Muscle layer of colon (tissue), 2 donors: ENCODE measurements around the gene AMIGO1.

Source experiments
- H3K27ac ChIP-seq: one replicate; pipeline ENCODE4 v1.7.0; 2013; ENCODE audit warnings: low read depth, mild to moderate bottlenecking, low read length, moderate library complexity
- H3K27me3 ChIP-seq, 2 donors: one replicate each; pipeline ENCODE4 v1.7.0; 2013; ENCODE audit warnings: low read length in 2 of 2, mild to moderate bottlenecking in 2 of 2; ENCODE audit not compliant: insufficient read depth in 2 of 2, control insufficient read depth in 1 of 2
- H3K36me3 ChIP-seq: one replicate; pipeline ENCODE4 v1.7.0; 2013; ENCODE audit warnings: mild to moderate bottlenecking, low read length; ENCODE audit not compliant: insufficient read depth
- H3K4me1 ChIP-seq: one replicate; pipeline ENCODE4 v1.7.0; 2013; ENCODE audit warnings: mild to moderate bottlenecking, low read length; ENCODE audit not compliant: insufficient read depth
- H3K4me3 ChIP-seq, 2 donors: one replicate each; pipeline ENCODE4 v1.7.0; 2013; ENCODE audit warnings: low read length in 2 of 2, low read depth in 1 of 2, mild to moderate bottlenecking in 1 of 2, moderate library complexity in 1 of 2
- H3K9ac ChIP-seq: one replicate; pipeline ENCODE4 v1.7.0; 2013; ENCODE audit warnings: low read length
- H3K9me3 ChIP-seq: one replicate; pipeline ENCODE4 v1.7.0; 2013; ENCODE audit warnings: mild to moderate bottlenecking, low read length
- donor health status: abdominal sarcoma.
- donor health status: Adenocarcinoma of cecum.

Gene AMIGO1

GRCh38 chr1:109509176-109510134 is at the start of gene AMIGO1:
Gene AMIGO1, minus strand, starts transcription at chr1:109509727. Its CDS starts 815 bp downstream, at chr1:109508912.
- no peaks in the 10 kb centered on the region for H3K9me3 ChIP-seq
- H3K36me3 ChIP-seq = peaks cover 4% of the 10 kb centered on the region
- H3K9ac ChIP-seq = peak within 1 kb of the TSS; percentile 50
- H3K27ac ChIP-seq = peak within 1 kb of the TSS; percentile 55
- H3K4me3 ChIP-seq = peak within 1 kb of the TSS; percentile 73 to 79
- H3K4me1 ChIP-seq = peaks cover 17% of the 10 kb centered on the region
- H3K27me3 ChIP-seq = no peaks in the 10 kb centered on the region

GRCh38 chr1:109557520-109557919 is 48.0 kb upstream of the AMIGO1 start:
- H3K27me3 ChIP-seq = no peaks in the 10 kb centered on the region
- H3K4me3 ChIP-seq = no peak overlapping the region
- no peaks in the 10 kb centered on the region for H3K36me3 ChIP-seq
- H3K9ac ChIP-seq = no peak overlapping the region
- H3K9me3 ChIP-seq = no peaks in the 10 kb centered on the region
- no peak overlapping the region for H3K27ac ChIP-seq
- peaks cover 18% of the 10 kb centered on the region for H3K4me1 ChIP-seq

- Histone ChIP-seq H3K27me3 (no peaks in the 10 kb centered on the region), H3K9me3 (no peaks in the 10 kb centered on the region), H3K4me3 (no peak overlapping the region), H3K27ac (no peak overlapping the region), H3K36me3 (no peaks in the 10 kb centered on the region), H3K4me1 (peaks cover 18% of the 10 kb centered on the region), H3K9ac (no peak overlapping the region)
These were observed 47.0 kb upstream of the AMIGO1 start for GRCh38 chr1:109556563-109556962.

- peaks cover 24% of the 10 kb centered on the region for H3K4me1 ChIP-seq
These were observed 39.1 kb upstream of the AMIGO1 start, which contains the start of gene GNAI3 for GRCh38 chr1:109548321-109549267. Gene GNAI3, plus strand, starts transcription at chr1:109548615. Its CDS starts 106 bp downstream, at chr1:109548721.

GRCh38 chr1:109547463-109548320 is 38.2 kb upstream of the AMIGO1 start:
- no peaks in the 10 kb centered on the region for H3K36me3 ChIP-seq
- peaks cover 24% of the 10 kb centered on the region for H3K4me1 ChIP-seq
- H3K9me3 ChIP-seq = no peaks in the 10 kb centered on the region
- no peaks in the 10 kb centered on the region for H3K27me3 ChIP-seq
- peak overlapping the region; percentile 94 for H3K27ac ChIP-seq
- peak overlapping the region; percentile 97 for H3K9ac ChIP-seq
- H3K4me3 ChIP-seq = peak overlapping the region; percentile 69 to 93

More at GRCh38 chr1:109548321-109549267, 39.1 kb upstream of the AMIGO1 start, which contains the start of gene GNAI3:
- Histone ChIP-seq H3K36me3 (no peaks in the 10 kb centered on the region), H3K27me3 (no peaks in the 10 kb centered on the region), H3K9ac (peak within 1 kb of the TSS; percentile 97), H3K4me3 (peak within 1 kb of the TSS; percentile 69 to 93), H3K27ac (peak within 1 kb of the TSS; percentile 94), H3K9me3 (no peaks in the 10 kb centered on the region)

- H3K27ac ChIP-seq = peak overlapping the region; percentile 94
- no peaks in the 10 kb centered on the region for H3K9me3 ChIP-seq
- peak overlapping the region in 1 of 2 donors; percentile 93 for H3K4me3 ChIP-seq
- H3K4me1 ChIP-seq = peaks cover 24% of the 10 kb centered on the region
- peak overlapping the region; percentile 97 for H3K9ac ChIP-seq
- H3K27me3 ChIP-seq = no peaks in the 10 kb centered on the region
- no peaks in the 10 kb centered on the region for H3K36me3 ChIP-seq
These were observed 37.0 kb upstream of the AMIGO1 start for GRCh38 chr1:109546311-109547109.

GRCh38 chr1:109543988-109544735 is 34.6 kb upstream of the AMIGO1 start:
- peaks cover 14% of the 10 kb centered on the region for H3K4me1 ChIP-seq
- no peak overlapping the region for H3K9ac ChIP-seq
- H3K9me3 ChIP-seq = no peaks in the 10 kb centered on the region

GRCh38 chr1:109543283-109543987 is 33.9 kb upstream of the AMIGO1 start:
- Histone ChIP-seq H3K9ac (no peak overlapping the region), H3K9me3 (no peaks in the 10 kb centered on the region), H3K4me3 (no peak overlapping the region), H3K27ac (no peak overlapping the region), H3K36me3 (no peaks in the 10 kb centered on the region), H3K4me1 (peaks cover 13% of the 10 kb centered on the region), H3K27me3 (no peaks in the 10 kb centered on the region)

More at GRCh38 chr1:109543988-109544735, 34.6 kb upstream of the AMIGO1 start:
- H3K27ac ChIP-seq = no peak overlapping the region
- H3K27me3 ChIP-seq = no peaks in the 10 kb centered on the region
- no peaks in the 10 kb centered on the region for H3K36me3 ChIP-seq
- H3K4me3 ChIP-seq = no peak overlapping the region

GRCh38 chr1:109542657-109543056 is 33.1 kb upstream of the AMIGO1 start:
- H3K4me3 ChIP-seq = no peak overlapping the region
- H3K36me3 ChIP-seq = no peaks in the 10 kb centered on the region
- no peaks in the 10 kb centered on the region for H3K9me3 ChIP-seq
- no peak overlapping the region for H3K27ac ChIP-seq
- H3K4me1 ChIP-seq = peaks cover 12% of the 10 kb centered on the region
- no peak overlapping the region for H3K9ac ChIP-seq
- H3K27me3 ChIP-seq = no peaks in the 10 kb centered on the region
